ENCODE measurements around the gene HBE1. TPM values are rescaled to one million over a fixed set of nuclear protein-coding genes. Genes with fewer than 3 reads are reported as not detected.

Gene HBE1
- total and polyA plus RNA-seq, 9 of the 15 experiments (the other 6 are each of a cell fraction or from before 2014, with no cell fraction given): 612 to 10,250 (median 2,181) TPM

DNA sequence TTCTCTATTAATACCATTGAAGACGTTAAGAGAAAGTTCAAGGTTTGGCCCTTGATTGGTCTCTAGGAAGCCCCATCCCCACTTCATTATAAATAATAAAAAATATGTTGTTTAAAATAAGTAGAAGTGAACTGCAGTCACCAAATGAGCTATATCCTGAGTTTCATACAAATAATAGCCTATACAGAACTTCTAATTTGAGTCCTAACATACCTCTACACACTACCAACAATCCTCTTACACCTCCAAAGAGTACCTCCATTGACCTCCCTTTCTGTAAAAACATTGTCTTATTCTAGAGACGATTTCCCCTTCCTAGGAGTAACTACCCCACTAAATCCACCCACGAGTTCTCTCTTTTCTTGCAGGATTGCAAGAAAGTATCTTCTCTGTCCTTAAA is 28.3 kb downstream of the HBE1 start (continued):
- TF ChIP-seq ZKSCAN3 (CRISPR knock-in tag; IDR thresholded peaks at IDR 0.05): no peak
- TF ChIP-seq SMARCE1 (IDR thresholded peaks at IDR 0.05): no peak
- TF ChIP-seq, protein P1, sequence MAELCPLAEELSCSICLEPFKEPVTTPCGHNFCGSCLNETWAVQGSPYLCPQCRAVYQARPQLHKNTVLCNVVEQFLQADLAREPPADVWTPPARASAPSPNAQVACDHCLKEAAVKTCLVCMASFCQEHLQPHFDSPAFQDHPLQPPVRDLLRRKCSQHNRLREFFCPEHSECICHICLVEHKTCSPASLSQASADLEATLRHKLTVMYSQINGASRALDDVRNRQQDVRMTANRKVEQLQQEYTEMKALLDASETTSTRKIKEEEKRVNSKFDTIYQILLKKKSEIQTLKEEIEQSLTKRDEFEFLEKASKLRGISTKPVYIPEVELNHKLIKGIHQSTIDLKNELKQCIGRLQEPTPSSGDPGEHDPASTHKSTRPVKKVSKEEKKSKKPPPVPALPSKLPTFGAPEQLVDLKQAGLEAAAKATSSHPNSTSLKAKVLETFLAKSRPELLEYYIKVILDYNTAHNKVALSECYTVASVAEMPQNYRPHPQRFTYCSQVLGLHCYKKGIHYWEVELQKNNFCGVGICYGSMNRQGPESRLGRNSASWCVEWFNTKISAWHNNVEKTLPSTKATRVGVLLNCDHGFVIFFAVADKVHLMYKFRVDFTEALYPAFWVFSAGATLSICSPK (IDR thresholded peaks at IDR 0.05; ENCODE audit: borderline replicate concordance): no peak
- TF ChIP-seq BRF1 (IDR thresholded peaks at IDR 0.05; ENCODE audit: borderline replicate concordance, extremely low read depth, insufficient read length): no peak
- no peak for TF ChIP-seq ZNF436 (CRISPR knock-in tag; IDR thresholded peaks at IDR 0.05)
- no peak for TF ChIP-seq U2AF2 (optimal IDR thresholded peaks at IDR 0.05; ENCODE audit: low read depth, low read length)
- no peak for TF ChIP-seq MAFF (IDR thresholded peaks at IDR 0.05; ENCODE audit: low read length)
- no peak for TF ChIP-seq RBM39 (optimal IDR thresholded peaks at IDR 0.05; ENCODE audit: low read depth, low read length)
- 0 out of 2 replicates have a peak, but pooled peaks have one; percentile 35 for TF ChIP-seq SUPT5H (IDR thresholded peaks at IDR 0.05)
- no peak for TF ChIP-seq TRIM28 (IDR thresholded peaks at IDR 0.05)
- TF ChIP-seq, protein P2, sequence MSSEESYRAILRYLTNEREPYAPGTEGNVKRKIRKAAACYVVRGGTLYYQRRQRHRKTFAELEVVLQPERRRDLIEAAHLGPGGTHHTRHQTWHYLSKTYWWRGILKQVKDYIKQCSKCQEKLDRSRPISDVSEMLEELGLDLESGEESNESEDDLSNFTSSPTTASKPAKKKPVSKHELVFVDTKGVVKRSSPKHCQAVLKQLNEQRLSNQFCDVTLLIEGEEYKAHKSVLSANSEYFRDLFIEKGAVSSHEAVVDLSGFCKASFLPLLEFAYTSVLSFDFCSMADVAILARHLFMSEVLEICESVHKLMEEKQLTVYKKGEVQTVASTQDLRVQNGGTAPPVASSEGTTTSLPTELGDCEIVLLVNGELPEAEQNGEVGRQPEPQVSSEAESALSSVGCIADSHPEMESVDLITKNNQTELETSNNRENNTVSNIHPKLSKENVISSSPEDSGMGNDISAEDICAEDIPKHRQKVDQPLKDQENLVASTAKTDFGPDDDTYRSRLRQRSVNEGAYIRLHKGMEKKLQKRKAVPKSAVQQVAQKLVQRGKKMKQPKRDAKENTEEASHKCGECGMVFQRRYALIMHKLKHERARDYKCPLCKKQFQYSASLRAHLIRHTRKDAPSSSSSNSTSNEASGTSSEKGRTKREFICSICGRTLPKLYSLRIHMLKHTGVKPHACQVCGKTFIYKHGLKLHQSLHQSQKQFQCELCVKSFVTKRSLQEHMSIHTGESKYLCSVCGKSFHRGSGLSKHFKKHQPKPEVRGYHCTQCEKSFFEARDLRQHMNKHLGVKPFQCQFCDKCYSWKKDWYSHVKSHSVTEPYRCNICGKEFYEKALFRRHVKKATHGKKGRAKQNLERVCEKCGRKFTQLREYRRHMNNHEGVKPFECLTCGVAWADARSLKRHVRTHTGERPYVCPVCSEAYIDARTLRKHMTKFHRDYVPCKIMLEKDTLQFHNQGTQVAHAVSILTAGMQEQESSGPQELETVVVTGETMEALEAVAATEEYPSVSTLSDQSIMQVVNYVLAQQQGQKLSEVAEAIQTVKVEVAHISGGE (CRISPR knock-in tag; IDR thresholded peaks at IDR 0.05): no peak
- TF ChIP-seq POU5F1 (IDR thresholded peaks at IDR 0.05; ENCODE audit: borderline replicate concordance, low read depth, low read length, partially characterized antibody): no peak
- no peak for TF ChIP-seq ZNF324 (CRISPR knock-in tag; IDR thresholded peaks at IDR 0.05)
- no peak for TF ChIP-seq TBL1XR1 (IDR thresholded peaks at IDR 0.05; ENCODE audit: low read length in 2 of 2)
- TF ChIP-seq, protein P3, sequence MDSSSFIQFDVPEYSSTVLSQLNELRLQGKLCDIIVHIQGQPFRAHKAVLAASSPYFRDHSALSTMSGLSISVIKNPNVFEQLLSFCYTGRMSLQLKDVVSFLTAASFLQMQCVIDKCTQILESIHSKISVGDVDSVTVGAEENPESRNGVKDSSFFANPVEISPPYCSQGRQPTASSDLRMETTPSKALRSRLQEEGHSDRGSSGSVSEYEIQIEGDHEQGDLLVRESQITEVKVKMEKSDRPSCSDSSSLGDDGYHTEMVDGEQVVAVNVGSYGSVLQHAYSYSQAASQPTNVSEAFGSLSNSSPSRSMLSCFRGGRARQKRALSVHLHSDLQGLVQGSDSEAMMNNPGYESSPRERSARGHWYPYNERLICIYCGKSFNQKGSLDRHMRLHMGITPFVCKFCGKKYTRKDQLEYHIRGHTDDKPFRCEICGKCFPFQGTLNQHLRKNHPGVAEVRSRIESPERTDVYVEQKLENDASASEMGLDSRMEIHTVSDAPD (CRISPR knock-in tag; IDR thresholded peaks at IDR 0.05): no peak
- TF ChIP-seq, protein P4, sequence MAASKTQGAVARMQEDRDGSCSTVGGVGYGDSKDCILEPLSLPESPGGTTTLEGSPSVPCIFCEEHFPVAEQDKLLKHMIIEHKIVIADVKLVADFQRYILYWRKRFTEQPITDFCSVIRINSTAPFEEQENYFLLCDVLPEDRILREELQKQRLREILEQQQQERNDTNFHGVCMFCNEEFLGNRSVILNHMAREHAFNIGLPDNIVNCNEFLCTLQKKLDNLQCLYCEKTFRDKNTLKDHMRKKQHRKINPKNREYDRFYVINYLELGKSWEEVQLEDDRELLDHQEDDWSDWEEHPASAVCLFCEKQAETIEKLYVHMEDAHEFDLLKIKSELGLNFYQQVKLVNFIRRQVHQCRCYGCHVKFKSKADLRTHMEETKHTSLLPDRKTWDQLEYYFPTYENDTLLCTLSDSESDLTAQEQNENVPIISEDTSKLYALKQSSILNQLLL (CRISPR knock-in tag; IDR thresholded peaks at IDR 0.05; ENCODE audit: borderline replicate concordance): no peak
- no peak for TF ChIP-seq CREBBP (IDR thresholded peaks at IDR 0.05; ENCODE audit: low read depth, low read length)
- no peak for TF ChIP-seq HDAC3 (IDR thresholded peaks at IDR 0.05; ENCODE audit: borderline replicate concordance, partially characterized antibody)
- TF ChIP-seq, protein P5, sequence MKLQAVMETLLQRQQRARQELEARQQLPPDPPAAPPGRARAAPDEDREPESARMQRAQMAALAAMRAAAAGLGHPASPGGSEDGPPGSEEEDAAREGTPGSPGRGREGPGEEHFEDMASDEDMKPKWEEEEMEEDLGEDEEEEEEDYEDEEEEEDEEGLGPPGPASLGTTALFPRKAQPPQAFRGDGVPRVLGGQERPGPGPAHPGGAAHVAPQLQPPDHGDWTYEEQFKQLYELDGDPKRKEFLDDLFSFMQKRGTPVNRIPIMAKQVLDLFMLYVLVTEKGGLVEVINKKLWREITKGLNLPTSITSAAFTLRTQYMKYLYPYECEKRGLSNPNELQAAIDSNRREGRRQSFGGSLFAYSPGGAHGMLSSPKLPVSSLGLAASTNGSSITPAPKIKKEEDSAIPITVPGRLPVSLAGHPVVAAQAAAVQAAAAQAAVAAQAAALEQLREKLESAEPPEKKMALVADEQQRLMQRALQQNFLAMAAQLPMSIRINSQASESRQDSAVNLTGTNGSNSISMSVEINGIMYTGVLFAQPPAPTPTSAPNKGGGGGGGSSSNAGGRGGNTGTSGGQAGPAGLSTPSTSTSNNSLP (IDR thresholded peaks at IDR 0.05; ENCODE audit: borderline replicate concordance, low read depth, low read length): no peak
- no peak for TF ChIP-seq PTTG1 (tag; IDR thresholded peaks at IDR 0.05; ENCODE audit: low read depth)

Measured in K562 (cell line).